ENCODE results near the gene ENPP3.

- no peak for TF ChIP-seq POLR2AphosphoS5 (IDR thresholded peaks at IDR 0.05; ENCODE audit: low read depth)
- TF ChIP-seq CTCF (conservative IDR thresholded peaks at IDR 0.05; ENCODE audit: low read depth in 2 of 2): no peak
- TF ChIP-seq CREB1 (CRISPR knock-in tag; IDR thresholded peaks at IDR 0.05; ENCODE audit: low read depth): no peak
- TF ChIP-seq ZNF114 (CRISPR knock-in tag; IDR thresholded peaks at IDR 0.05): no peak
- no peak for TF ChIP-seq JUNB (IDR thresholded peaks at IDR 0.05; ENCODE audit: unreplicated experiment)
- no peak for TF ChIP-seq EZH2 (IDR thresholded peaks at IDR 0.05; ENCODE audit: low read depth, unreplicated experiment)
- no peak for TF ChIP-seq EZH2phosphoT487 (IDR thresholded peaks at IDR 0.05; ENCODE audit: unreplicated experiment)
- TF ChIP-seq REST (IDR thresholded peaks at IDR 0.05; ENCODE audit: unreplicated experiment): no peak
- TF ChIP-seq ZNF331 (CRISPR knock-in tag; IDR thresholded peaks at IDR 0.05; ENCODE audit: low read depth): no peak
- TF ChIP-seq ZNF462 (CRISPR knock-in tag; IDR thresholded peaks at IDR 0.05): no peak
- TF ChIP-seq NANOG (IDR thresholded peaks at IDR 0.05; ENCODE audit: borderline replicate concordance): no peak
Measured at GRCh38 chr6:131600716-131601115, 36.4 kb upstream of the ENPP3 start.
